HEK293 (cell line): ENCODE measurements around the gene L2HGDH.

Experiments
- CTCF ChIA-PET: fragments of 350-600 bp; formaldehyde crosslinking; extraction: SDS; loops from one replicate; lab custom pipeline; 2021; ENCODE audit warnings: antibody characterized with exemption; lab: Yijun Ruan, JAX
- POLR2A ChIA-PET: fragments of 300-600 bp; formaldehyde crosslinking; extraction: SDS; loops from one replicate; lab custom pipeline; 2020; ENCODE audit warnings: antibody characterized with exemption, inconsistent platforms; lab: Yijun Ruan, JAX
- H3K27ac ChIP-seq: fragments of 200-500 bp; sonication (Bioruptor generic); 2 replicates; pipeline ENCODE4 v1.5.1; 2014; ENCODE audit warnings: low read depth, low read length, control low read depth, inconsistent platforms; ENCODE audit errors: extremely low read depth
- H3K36me3 ChIP-seq, 2 experiments: fragments of 200-500 bp in 1 of 2; sonication (Bioruptor generic) in 1 of 2; 1 replicate in 1 of 2; 2 replicates in 1 of 2; pipeline ENCODE4 v1.5.1; 2014 to 2017; ENCODE audit warnings: inconsistent platforms in 2 of 2, low read length in 2 of 2; ENCODE audit not compliant: control insufficient read depth in 2 of 2, insufficient read depth in 1 of 2
- H3K4me1 ChIP-seq: fragments of 200-500 bp; sonication (Bioruptor generic); 2 replicates; pipeline ENCODE4 v1.5.1; 2014; ENCODE audit warnings: mild to moderate bottlenecking, low read length, inconsistent platforms; ENCODE audit not compliant: control insufficient read depth, insufficient read depth
- H3K4me3 ChIP-seq: 2 replicates; pipeline ENCODE4 v1.5.1; 2011; ENCODE audit warnings: low read depth, mild to moderate bottlenecking, control low read depth, low read length, moderate library complexity
- H3K9me3 ChIP-seq: fragments of 200-500 bp; sonication (Bioruptor generic); 2 replicates; pipeline ENCODE4 v1.5.1; 2014; ENCODE audit warnings: low read depth, low read length, inconsistent platforms; ENCODE audit not compliant: control insufficient read depth, insufficient read depth
- KLF16 ChIP-seq: fragments of 450-650 bp; formaldehyde crosslinking; IDR thresholded peaks from 2 replicates; pipeline ENCODE4 v1.5.1; 2017; ENCODE audit warnings: missing biosample characterization, missing genetic modification characterization
- KLF8 ChIP-seq: fragments of 450-650 bp; formaldehyde crosslinking; IDR thresholded peaks from 2 replicates; pipeline ENCODE4 v1.5.1; 2016; ENCODE audit warnings: missing biosample characterization, missing genetic modification characterization
- PATZ1 ChIP-seq: fragments of 450-650 bp; formaldehyde crosslinking; IDR thresholded peaks from 2 replicates; pipeline ENCODE4 v1.5.1; 2016; ENCODE audit warnings: missing biosample characterization, missing genetic modification characterization
- ZFP3 ChIP-seq: fragments of 450-650 bp; formaldehyde crosslinking; IDR thresholded peaks from 2 replicates; pipeline ENCODE4 v1.5.1; 2016; ENCODE audit warnings: low read depth, missing biosample characterization, missing genetic modification characterization
- ZNF19 ChIP-seq: fragments of 450-650 bp; formaldehyde crosslinking; IDR thresholded peaks from 2 replicates; pipeline ENCODE4; 2016; ENCODE audit warnings: missing biosample characterization, missing genetic modification characterization, low read depth
- ZNF214 ChIP-seq: fragments of 450-650 bp; formaldehyde crosslinking; IDR thresholded peaks from 2 replicates; pipeline ENCODE4 v1.5.1; 2017; ENCODE audit warnings: missing biosample characterization, mild to moderate bottlenecking, missing genetic modification characterization, borderline replicate concordance
- ZNF362 ChIP-seq: fragments of 450-650 bp; formaldehyde crosslinking; IDR thresholded peaks from 2 replicates; pipeline ENCODE4 v1.5.1; 2016; ENCODE audit warnings: missing biosample characterization, missing genetic modification characterization
- ZNF394 ChIP-seq: fragments of 450-650 bp; formaldehyde crosslinking; IDR thresholded peaks from 2 replicates; pipeline ENCODE4 v1.5.1; 2016; ENCODE audit warnings: missing biosample characterization, missing genetic modification characterization, mild to moderate bottlenecking, moderate library complexity, borderline replicate concordance
- ZNF48 ChIP-seq: fragments of 450-650 bp; formaldehyde crosslinking; IDR thresholded peaks from 2 replicates; pipeline ENCODE4 v1.5.1; 2016; ENCODE audit warnings: missing biosample characterization, missing genetic modification characterization
- ZNF521 ChIP-seq: fragments of 450-650 bp; formaldehyde crosslinking; IDR thresholded peaks from 2 replicates; pipeline ENCODE4 v1.5.1; 2017; ENCODE audit warnings: missing biosample characterization, mild to moderate bottlenecking, missing genetic modification characterization
- ZNF707 ChIP-seq: fragments of 450-650 bp; formaldehyde crosslinking; IDR thresholded peaks from 2 replicates; pipeline ENCODE4 v1.5.1; 2016; ENCODE audit warnings: missing biosample characterization, missing genetic modification characterization
- TF ChIP-seq, protein P1 (sequence below): fragments of 450-650 bp; formaldehyde crosslinking; IDR thresholded peaks from 2 replicates; pipeline ENCODE4 v1.5.1; 2016; ENCODE audit warnings: missing biosample characterization, missing genetic modification characterization
- TF ChIP-seq, protein P2 (sequence below): fragments of 450-650 bp; formaldehyde crosslinking; IDR thresholded peaks from 2 replicates; pipeline ENCODE4 v1.5.1; 2016; ENCODE audit warnings: missing biosample characterization, missing genetic modification characterization
- TF ChIP-seq, protein P3 (sequence below): fragments of 450-650 bp; formaldehyde crosslinking; IDR thresholded peaks from 2 replicates; pipeline ENCODE4 v1.5.1; 2016; ENCODE audit warnings: missing biosample characterization, missing genetic modification characterization

Gene L2HGDH

DNA sequence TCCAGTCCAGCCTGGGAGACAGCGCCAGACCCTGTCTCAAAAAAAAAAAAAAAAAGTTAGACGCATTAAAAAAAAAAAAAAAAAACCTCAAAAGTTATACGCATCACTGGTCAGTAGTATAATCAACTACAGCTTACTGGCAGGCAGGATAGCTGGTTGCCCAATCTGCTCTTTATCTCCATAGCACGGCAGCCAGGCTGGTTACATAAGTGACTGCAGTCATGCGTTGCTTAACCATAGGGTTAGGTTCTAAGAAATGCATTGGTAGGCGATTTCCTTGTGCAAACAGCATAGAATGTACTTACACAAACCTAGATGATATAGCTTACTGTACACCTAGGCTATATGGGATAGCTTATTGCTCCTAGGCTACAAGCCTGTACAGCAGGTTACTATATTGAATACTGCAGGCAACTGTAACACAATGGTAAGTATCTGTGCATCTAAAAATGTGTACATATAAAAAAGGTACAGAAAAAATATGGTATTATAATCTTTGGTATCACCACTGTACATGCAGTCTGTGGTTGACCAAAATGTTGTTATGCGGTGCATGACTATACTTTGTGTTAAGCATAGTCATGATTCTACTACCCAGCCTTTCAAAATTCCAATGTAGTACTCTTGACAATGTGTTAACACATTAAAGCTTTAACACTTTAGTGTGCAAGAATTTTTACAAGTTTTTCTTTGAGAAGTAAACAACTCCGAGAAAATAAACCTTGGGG lies 8.1 kb downstream of the L2HGDH start:
- ChIA-PET POLR2A (no interaction called here), CTCF (no interaction called here)
- H3K4me1 ChIP-seq, result no peaks in the 10 kb centered on the region
- H3K4me3 ChIP-seq, result no peak overlapping the region
- H3K27ac ChIP-seq, result no peak overlapping the region
- peaks cover 21 to 30% of the 10 kb centered on the region in 2 experiments for H3K36me3 ChIP-seq
- TF ChIP-seq ZNF214 (no peak), ZNF362 (tag by site-specific recombination) (0 out of 2 replicates have a peak, but pooled peaks have one; percentile 45), KLF16 (no peak)
- TF ChIP-seq, protein P1, sequence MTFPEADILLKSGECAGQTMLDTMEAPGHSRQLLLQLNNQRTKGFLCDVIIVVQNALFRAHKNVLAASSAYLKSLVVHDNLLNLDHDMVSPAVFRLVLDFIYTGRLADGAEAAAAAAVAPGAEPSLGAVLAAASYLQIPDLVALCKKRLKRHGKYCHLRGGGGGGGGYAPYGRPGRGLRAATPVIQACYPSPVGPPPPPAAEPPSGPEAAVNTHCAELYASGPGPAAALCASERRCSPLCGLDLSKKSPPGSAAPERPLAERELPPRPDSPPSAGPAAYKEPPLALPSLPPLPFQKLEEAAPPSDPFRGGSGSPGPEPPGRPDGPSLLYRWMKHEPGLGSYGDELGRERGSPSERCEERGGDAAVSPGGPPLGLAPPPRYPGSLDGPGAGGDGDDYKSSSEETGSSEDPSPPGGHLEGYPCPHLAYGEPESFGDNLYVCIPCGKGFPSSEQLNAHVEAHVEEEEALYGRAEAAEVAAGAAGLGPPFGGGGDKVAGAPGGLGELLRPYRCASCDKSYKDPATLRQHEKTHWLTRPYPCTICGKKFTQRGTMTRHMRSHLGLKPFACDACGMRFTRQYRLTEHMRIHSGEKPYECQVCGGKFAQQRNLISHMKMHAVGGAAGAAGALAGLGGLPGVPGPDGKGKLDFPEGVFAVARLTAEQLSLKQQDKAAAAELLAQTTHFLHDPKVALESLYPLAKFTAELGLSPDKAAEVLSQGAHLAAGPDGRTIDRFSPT (tag by site-specific recombination), result no peak
- no peaks in the 10 kb centered on the region for H3K9me3 ChIP-seq

GRCh38 chr14:50301914-50302313 lies 10.1 kb downstream of the L2HGDH start:
- CTCF ChIA-PET, result interaction anchor here (1.0 kb wide), 1 partner anchor 9 kb away, joined by 4 read pairs; the partner anchor contains the start of gene L2HGDH
- Histone ChIP-seq H3K36me3 (peaks cover 24 to 30% of the 10 kb centered on the region in 2 experiments), H3K9me3 (no peaks in the 10 kb centered on the region), H3K4me3 (no peak overlapping the region), H3K4me1 (no peaks in the 10 kb centered on the region), H3K27ac (no peak overlapping the region)
- POLR2A ChIA-PET, result interaction anchor here (0.7 kb wide), 1 partner anchor 10 kb away, joined by 3 read pairs; the partner anchor contains the start of genes DMAC2L and L2HGDH
- TF ChIP-seq ZNF394 (tag by site-specific recombination) (no peak), ZFP3 (tag by site-specific recombination) (no peak), ZNF707 (tag by site-specific recombination) (no peak), ZNF19 (tag by site-specific recombination) (no peak), ZNF521 (tag by site-specific recombination) (no peak), PATZ1 (tag by site-specific recombination) (no peak), KLF8 (tag by site-specific recombination) (no peak), ZNF48 (tag by site-specific recombination) (no peak)
- TF ChIP-seq, protein P2, sequence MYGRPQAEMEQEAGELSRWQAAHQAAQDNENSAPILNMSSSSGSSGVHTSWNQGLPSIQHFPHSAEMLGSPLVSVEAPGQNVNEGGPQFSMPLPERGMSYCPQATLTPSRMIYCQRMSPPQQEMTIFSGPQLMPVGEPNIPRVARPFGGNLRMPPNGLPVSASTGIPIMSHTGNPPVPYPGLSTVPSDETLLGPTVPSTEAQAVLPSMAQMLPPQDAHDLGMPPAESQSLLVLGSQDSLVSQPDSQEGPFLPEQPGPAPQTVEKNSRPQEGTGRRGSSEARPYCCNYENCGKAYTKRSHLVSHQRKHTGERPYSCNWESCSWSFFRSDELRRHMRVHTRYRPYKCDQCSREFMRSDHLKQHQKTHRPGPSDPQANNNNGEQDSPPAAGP (tag by site-specific recombination), result no peak
- TF ChIP-seq, protein P3, sequence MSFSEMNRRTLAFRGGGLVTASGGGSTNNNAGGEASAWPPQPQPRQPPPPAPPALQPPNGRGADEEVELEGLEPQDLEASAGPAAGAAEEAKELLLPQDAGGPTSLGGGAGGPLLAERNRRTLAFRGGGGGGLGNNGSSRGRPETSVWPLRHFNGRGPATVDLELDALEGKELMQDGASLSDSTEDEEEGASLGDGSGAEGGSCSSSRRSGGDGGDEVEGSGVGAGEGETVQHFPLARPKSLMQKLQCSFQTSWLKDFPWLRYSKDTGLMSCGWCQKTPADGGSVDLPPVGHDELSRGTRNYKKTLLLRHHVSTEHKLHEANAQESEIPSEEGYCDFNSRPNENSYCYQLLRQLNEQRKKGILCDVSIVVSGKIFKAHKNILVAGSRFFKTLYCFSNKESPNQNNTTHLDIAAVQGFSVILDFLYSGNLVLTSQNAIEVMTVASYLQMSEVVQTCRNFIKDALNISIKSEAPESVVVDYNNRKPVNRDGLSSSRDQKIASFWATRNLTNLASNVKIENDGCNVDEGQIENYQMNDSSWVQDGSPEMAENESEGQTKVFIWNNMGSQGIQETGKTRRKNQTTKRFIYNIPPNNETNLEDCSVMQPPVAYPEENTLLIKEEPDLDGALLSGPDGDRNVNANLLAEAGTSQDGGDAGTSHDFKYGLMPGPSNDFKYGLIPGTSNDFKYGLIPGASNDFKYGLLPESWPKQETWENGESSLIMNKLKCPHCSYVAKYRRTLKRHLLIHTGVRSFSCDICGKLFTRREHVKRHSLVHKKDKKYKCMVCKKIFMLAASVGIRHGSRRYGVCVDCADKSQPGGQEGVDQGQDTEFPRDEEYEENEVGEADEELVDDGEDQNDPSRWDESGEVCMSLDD (tag by site-specific recombination), result no peak
